ENCODE measurements around the gene PSD2.

GRCh38 chr5:139880416-139881142 lies 85.0 kb downstream of the PSD2 start:
- TF ChIP-seq POLR2A (IDR thresholded peaks at IDR 0.05) (no peak), CTCF (IDR thresholded peaks at IDR 0.05) (no peak)
